Fibroblast of lung (primary cell): ENCODE data around the gene DLL1. TPM values are rescaled to one million over a fixed set of nuclear protein-coding genes. Genes with fewer than 3 reads are reported as not detected.
"Not testable (repeated sequence)": the region's sequence is repeated elsewhere in the genome, so short reads cannot be mapped to it uniquely, and the experiment has no call there.

Experiments used
- DNase-seq, 2 donors: peaks; one replicate each; pipeline versions ENCODE4 v3.0.0 to v3.0.0-alpha.2; 2010; ENCODE audit warnings: low read depth in 2 of 2
- H2AFZ ChIP-seq: 2 replicates; pipeline ENCODE4 v1.5.1; 2012; ENCODE audit warnings: low read length, control low read depth, inconsistent platforms
- H3K27ac ChIP-seq: 2 replicates; pipeline ENCODE4 v1.5.1; 2011; ENCODE audit warnings: low read length, control low read depth; ENCODE audit not compliant: insufficient read depth
- H3K27me3 ChIP-seq: 2 replicates; pipeline ENCODE4 v1.5.1; 2011; ENCODE audit warnings: mild to moderate bottlenecking, low read length; ENCODE audit not compliant: control insufficient read depth, insufficient read depth
- H3K36me3 ChIP-seq: 2 replicates; pipeline ENCODE4 v1.5.1; 2011; ENCODE audit warnings: low read length; ENCODE audit not compliant: control insufficient read depth, insufficient read depth
- H3K4me1 ChIP-seq: 2 replicates; pipeline ENCODE4 v1.5.1; 2011; ENCODE audit warnings: low read length; ENCODE audit not compliant: control insufficient read depth, insufficient read depth; ENCODE audit errors: extremely low read depth
- H3K4me2 ChIP-seq: 2 replicates; pipeline ENCODE4 v1.5.1; 2011; ENCODE audit warnings: low read length, control low read depth; ENCODE audit not compliant: insufficient read depth; ENCODE audit errors: extremely low read depth
- H3K4me3 ChIP-seq, 4 experiments: fragments of 200-600 bp in 1 of 4; sonication (generic) in 1 of 4; replicated peaks in 1 of 4; 2 replicates each; pipeline ENCODE4 v1.5.1; 2011 to 2016; ENCODE audit warnings: low read length in 4 of 4, low read depth in 3 of 4, mild to moderate bottlenecking in 3 of 4, control low read depth in 2 of 4, inconsistent platforms in 1 of 4, mixed read lengths in 1 of 4; ENCODE audit not compliant: insufficient read depth in 1 of 4; ENCODE audit errors: control extremely low read depth in 1 of 4
- H3K79me2 ChIP-seq: 2 replicates; pipeline ENCODE4 v1.5.1; 2012; ENCODE audit warnings: mild to moderate bottlenecking, low read length, inconsistent platforms; ENCODE audit not compliant: control insufficient read depth, insufficient read depth
- H3K9ac ChIP-seq: 2 replicates; pipeline ENCODE4 v1.5.1; 2011; ENCODE audit warnings: mild to moderate bottlenecking, low read length, control low read depth; ENCODE audit not compliant: insufficient read depth
- H3K9me3 ChIP-seq: 2 replicates; pipeline ENCODE4 v1.5.1; 2012; ENCODE audit warnings: low read depth, low read length; ENCODE audit not compliant: control insufficient read depth, insufficient read depth
- H4K20me1 ChIP-seq: 2 replicates; pipeline ENCODE4 v1.5.1; 2011; ENCODE audit warnings: low read length; ENCODE audit not compliant: control insufficient read depth, insufficient read depth; ENCODE audit errors: extremely low read depth
- EZH2 ChIP-seq: IDR thresholded peaks from 2 replicates; pipeline ENCODE4 v1.5.1; 2012; ENCODE audit warnings: low read length, control low read depth, mild to moderate bottlenecking; ENCODE audit errors: missing control alignments
- polyA minus RNA-seq: library from RNA; depleted of rRNA, polyadenylated mRNA; stranded (reverse); fragments of >200 nt; gene quantifications from 2 replicates; pipeline ENCODE4 v1.2.3, GENCODE V29; 2011; ENCODE audit warnings: low replicate concordance
- polyA plus RNA-seq, 2 donors: library from polyadenylated mRNA; depleted of rRNA in 1 of 2; stranded (reverse) in 1 of 2; unstranded in 1 of 2; fragments of >200 nt; gene quantifications; 2 replicates each; pipeline ENCODE4 v1.2.1, GENCODE V29; 2011 to 2012; ENCODE audit warnings: missing spikeins in 1 of 2
- total RNA-seq: library from RNA; depleted of rRNA; stranded (reverse); fragments of >200 nt; gene quantifications from 2 replicates; pipeline ENCODE4 v1.2.1, GENCODE V29; 2014
- TF ChIP-seq, protein P1 (sequence below), 2 donors: IDR thresholded peaks in 1 of 2; conservative IDR thresholded peaks in 1 of 2; 1 replicate in 1 of 2; 2 replicates in 1 of 2; pipeline ENCODE4 v1.5.1; 2011 to 2012; ENCODE audit warnings: low read length in 2 of 2, control low read depth in 1 of 2, inconsistent platforms in 1 of 2, low read depth in 1 of 2, mild to moderate bottlenecking in 1 of 2

DLL1 gene, protein sequence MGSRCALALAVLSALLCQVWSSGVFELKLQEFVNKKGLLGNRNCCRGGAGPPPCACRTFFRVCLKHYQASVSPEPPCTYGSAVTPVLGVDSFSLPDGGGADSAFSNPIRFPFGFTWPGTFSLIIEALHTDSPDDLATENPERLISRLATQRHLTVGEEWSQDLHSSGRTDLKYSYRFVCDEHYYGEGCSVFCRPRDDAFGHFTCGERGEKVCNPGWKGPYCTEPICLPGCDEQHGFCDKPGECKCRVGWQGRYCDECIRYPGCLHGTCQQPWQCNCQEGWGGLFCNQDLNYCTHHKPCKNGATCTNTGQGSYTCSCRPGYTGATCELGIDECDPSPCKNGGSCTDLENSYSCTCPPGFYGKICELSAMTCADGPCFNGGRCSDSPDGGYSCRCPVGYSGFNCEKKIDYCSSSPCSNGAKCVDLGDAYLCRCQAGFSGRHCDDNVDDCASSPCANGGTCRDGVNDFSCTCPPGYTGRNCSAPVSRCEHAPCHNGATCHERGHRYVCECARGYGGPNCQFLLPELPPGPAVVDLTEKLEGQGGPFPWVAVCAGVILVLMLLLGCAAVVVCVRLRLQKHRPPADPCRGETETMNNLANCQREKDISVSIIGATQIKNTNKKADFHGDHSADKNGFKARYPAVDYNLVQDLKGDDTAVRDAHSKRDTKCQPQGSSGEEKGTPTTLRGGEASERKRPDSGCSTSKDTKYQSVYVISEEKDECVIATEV
- 5.6 and 12.4 TPM in 2 replicates for total RNA-seq
- polyA plus RNA-seq, result 0.38 and 0.69 TPM in 2 replicates
- polyA plus RNA-seq (2012), result 0.65 and 1.4 TPM in 2 replicates
- polyA minus RNA-seq, result 0.74 and 2.9 TPM in 2 replicates

DNA sequence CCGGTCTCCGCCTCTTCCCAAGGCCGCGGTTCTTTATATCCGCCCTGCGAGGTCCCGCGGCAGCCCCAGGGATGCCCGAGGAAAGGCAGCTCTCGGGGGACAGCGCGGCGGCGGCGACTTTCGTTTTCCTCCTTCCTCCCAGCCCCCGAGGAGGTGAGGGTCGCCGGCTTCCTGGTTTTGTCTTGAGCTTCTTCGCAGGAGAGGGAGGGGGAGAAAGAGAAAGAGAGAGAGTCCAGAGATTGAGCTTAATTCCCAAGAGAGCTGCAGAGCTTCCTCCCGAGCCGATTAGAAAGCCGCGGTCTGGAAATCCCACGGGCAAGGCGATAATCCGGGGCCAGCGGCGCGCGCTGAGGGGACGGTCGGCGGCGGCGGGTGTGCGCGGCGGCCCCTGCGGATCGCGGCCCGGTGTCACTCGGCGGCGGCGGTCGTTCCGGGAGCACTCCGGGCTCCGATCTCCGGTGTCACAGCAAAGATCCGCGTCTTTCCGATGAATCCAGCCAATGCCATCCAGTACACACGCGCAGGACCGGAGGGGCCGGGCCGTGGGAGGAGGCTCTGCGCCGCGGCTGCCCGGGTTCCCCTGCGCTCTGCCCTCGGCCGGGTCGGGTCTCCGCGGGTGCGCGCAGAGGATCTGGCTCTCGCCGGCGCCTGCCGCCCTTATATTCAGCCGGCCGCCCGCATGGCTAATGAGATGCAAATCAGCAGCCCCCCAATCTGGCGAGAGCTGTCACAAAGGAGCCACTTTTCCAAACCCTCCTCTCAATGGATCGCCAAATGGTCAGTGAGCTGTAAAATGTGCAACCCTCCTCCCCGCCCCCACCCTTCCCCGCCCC is at the start of gene DLL1:
Gene DLL1, minus strand, starts transcription at position 783 of the 833 bp plus-strand sequence. CDS start 939 bp downstream, outside the sequence.
- peaks cover 51% of the 10 kb centered on the region for H3K27me3 ChIP-seq
- no peaks in the 10 kb centered on the region for H3K9me3 ChIP-seq
- H3K4me1 ChIP-seq, result peaks cover under 1% of the 10 kb centered on the region
- no peak within 1 kb of the TSS for H2AFZ ChIP-seq
- peak within 1 kb of the TSS; percentile 51 for H3K9ac ChIP-seq
- peak within 1 kb of the TSS; percentile 46 to 69 (median 50) for H3K4me3 ChIP-seq
- H3K27ac ChIP-seq, result no peak within 1 kb of the TSS
- peak within 1 kb of the TSS; percentile 83 for H3K4me2 ChIP-seq
- TF ChIP-seq EZH2, result no peak
- TF ChIP-seq, protein P1, sequence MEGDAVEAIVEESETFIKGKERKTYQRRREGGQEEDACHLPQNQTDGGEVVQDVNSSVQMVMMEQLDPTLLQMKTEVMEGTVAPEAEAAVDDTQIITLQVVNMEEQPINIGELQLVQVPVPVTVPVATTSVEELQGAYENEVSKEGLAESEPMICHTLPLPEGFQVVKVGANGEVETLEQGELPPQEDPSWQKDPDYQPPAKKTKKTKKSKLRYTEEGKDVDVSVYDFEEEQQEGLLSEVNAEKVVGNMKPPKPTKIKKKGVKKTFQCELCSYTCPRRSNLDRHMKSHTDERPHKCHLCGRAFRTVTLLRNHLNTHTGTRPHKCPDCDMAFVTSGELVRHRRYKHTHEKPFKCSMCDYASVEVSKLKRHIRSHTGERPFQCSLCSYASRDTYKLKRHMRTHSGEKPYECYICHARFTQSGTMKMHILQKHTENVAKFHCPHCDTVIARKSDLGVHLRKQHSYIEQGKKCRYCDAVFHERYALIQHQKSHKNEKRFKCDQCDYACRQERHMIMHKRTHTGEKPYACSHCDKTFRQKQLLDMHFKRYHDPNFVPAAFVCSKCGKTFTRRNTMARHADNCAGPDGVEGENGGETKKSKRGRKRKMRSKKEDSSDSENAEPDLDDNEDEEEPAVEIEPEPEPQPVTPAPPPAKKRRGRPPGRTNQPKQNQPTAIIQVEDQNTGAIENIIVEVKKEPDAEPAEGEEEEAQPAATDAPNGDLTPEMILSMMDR (conservative IDR thresholded peaks at IDR 0.05 in 1 of 2, IDR thresholded peaks at IDR 0.05 in 1 of 2; ENCODE audit: low read depth in 1 of 2, low read length in 2 of 2), result no peak
- H4K20me1 ChIP-seq, result no peaks in the 10 kb centered on the region
- peak in 1 of 2 donors; percentile 37 for DNase-seq
- no peaks in the 10 kb centered on the region for H3K36me3 ChIP-seq
- no peaks in the 10 kb centered on the region for H3K79me2 ChIP-seq

DNA sequence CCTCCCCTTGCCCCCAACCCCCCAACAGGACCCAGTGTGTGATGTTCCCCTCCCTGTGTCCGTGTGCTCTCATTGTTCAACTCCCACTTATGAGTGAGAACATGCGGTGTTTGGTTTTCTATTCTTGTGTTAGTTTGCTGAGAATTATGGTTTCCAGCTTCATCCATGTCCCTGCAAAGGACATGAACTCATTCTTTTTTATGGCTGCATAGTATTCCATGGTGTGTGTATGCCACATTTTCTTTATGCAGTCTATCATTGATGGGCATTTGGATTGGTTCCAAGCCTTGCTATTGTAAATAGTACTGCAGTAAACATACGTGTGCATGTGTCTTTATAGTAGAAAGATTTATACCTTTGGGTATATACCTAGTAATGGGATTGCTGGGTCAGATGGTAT is 44.3 kb upstream of the DLL1 start:
- not testable (repeated sequence) for H3K9ac ChIP-seq, H3K79me2 ChIP-seq, H2AFZ ChIP-seq, H3K27me3 ChIP-seq, H3K36me3 ChIP-seq, DNase-seq, H3K4me1 ChIP-seq, H3K4me3 ChIP-seq, H3K9me3 ChIP-seq, H3K27ac ChIP-seq, H4K20me1 ChIP-seq, H3K4me2 ChIP-seq

DNA sequence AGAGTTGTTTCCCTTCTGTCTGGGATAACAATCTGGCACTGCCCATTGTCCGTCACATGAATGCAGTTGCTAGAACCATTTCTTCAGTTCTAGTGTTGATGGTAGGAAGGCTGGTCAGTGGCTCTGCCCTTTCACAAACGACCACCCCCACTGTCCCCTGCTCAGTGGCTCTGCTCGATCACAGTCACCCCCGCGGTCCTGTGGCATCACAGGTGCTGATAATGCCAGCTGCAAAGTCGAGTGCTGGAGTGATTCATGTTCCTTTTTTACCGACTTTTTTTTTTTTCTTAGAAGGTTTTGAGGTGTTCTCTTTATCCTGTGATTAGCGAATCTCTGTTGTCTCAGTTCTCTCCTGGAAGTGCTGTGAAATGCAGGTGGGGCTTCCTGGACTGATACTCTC is 38.4 kb upstream of the DLL1 start:
- Histone ChIP-seq H3K4me3 (no peak overlapping the region), H2AFZ (no peak overlapping the region), H3K27me3 (no peaks in the 10 kb centered on the region), H3K36me3 (peaks cover 9% of the 10 kb centered on the region), H3K9me3 (no peaks in the 10 kb centered on the region), H3K79me2 (no peaks in the 10 kb centered on the region), H3K27ac (no peak overlapping the region), H4K20me1 (no peaks in the 10 kb centered on the region), H3K4me1 (no peaks in the 10 kb centered on the region), H3K4me2 (no peak overlapping the region), H3K9ac (no peak overlapping the region)
- DNase-seq, result no peak
- TF ChIP-seq, protein P1 (conservative IDR thresholded peaks at IDR 0.05 in 1 of 2, IDR thresholded peaks at IDR 0.05 in 1 of 2; ENCODE audit: low read depth in 1 of 2, low read length in 2 of 2), result no peak
- TF ChIP-seq EZH2, result no peak
